GM21737 (cell line): ENCODE results near the gene ZNF831.

Source experiments
- ATAC-seq: cut with Tn5 transposase; IDR thresholded peaks from one replicate; pipeline ENCODE4 v1.9.1; 2021; ENCODE audit warnings: mild to moderate bottlenecking, moderate library complexity; ENCODE audit not compliant: unreplicated experiment

The ZNF831 gene

DNA sequence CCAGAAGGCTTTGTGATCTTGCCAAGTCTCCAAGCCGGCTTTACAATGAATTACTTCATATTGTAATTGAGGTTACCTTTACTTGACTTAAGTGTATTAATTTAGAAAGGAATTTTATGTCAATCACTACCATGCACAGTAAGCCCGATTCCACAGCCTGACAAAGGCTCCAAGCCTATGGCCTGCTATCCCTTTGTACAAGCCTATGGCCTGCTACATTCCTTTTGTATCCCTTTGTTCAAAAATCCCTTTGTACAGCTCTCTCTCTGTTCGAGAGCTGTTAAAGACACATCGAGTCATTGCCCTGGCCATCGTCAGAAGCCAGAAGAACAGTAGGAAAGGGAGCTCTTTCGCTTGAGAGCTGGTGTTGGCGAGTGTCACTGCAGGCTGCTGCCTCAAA, 134.1 kb downstream of the ZNF831 start:
- ATAC-seq, result no peak

DNA sequence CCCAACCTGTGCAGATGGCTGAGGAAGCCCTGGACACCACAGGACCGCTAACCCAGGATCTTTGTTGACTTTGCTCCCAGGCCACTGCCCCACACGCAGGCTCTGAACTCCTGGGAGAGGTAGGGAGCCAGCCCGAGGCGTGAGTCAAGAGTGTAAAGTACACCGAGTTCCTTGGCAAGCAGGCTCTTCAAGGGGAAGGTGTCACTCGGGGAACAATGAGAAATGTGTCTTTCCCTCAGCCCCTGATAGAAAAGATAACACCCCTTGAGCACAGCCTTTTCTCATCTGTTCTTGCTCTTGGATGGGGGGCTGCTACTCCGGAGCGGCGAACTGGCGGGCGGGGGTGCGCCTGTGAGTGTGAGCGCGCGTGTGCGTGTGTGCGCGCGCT, 136.3 kb downstream of the ZNF831 start:
- no peak for ATAC-seq

DNA sequence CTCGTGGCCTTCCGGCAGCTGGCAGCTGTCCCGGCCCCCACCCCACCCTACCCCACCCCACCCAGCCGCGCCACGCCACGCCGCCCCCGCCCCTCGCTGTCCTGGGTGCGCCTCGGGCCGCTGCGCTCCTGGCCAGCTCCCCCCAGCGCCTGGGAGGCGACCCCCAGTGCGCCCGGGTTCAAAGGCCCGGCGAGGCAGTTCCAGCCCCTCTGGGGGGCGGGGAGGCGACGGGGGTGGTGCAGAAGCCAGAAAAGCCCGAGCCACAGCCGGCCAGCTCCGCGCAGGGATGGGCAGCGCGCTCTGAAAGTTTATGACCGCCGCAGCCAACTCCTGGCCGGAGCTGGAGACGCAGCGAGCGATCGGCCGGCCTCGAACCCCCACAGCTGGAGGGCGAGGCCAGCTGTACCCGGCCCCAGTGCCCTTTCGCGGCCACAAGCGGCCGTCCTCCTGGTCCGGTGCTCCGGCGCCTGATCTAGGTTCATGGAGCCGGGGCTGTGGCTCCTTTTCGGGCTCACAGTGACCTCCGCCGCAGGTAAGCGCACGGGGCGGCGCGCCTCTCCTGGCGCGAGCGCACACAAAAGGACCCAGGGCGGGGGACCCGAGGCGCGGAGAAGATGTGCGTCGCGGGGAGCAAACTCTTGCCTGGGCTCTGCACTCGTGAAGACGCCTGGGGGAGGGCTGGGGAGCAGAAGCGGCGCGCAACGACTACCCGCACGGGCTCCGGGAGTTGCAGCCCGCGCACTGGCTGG, 136.9 kb downstream of the ZNF831 start, which contains the start of gene EDN3:
EDN3 (plus strand) TSS at position 279 of the 749 bp plus-strand sequence; CDS start at position 481, 202 bp downstream.
- ATAC-seq, result no peak

DNA sequence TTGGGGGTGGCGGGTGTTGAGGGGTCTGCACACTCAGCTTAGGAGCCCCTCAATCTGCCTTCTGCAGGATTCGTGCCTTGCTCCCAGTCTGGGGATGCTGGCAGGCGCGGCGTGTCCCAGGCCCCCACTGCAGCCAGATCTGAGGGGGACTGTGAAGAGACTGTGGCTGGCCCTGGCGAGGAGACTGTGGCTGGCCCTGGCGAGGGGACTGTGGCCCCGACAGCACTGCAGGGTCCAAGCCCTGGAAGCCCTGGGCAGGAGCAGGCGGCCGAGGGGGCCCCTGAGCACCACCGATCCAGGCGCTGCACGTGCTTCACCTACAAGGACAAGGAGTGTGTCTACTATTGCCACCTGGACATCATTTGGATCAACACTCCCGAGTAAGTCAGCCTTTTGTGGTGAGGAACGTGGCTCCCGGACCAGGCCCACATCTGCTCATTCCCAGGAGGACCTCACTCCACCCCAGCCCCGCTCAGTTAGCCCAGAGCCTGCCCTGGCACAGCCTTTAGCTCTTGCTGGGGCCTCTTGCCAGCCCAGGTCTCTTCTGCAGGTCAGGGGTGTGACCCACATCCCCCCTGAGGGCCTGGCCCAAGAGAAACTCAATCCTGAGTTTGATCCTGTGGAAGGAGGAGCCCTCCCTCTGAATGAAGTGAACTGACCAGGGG, 137.9 kb downstream of the ZNF831 start:
- no peak for ATAC-seq

DNA sequence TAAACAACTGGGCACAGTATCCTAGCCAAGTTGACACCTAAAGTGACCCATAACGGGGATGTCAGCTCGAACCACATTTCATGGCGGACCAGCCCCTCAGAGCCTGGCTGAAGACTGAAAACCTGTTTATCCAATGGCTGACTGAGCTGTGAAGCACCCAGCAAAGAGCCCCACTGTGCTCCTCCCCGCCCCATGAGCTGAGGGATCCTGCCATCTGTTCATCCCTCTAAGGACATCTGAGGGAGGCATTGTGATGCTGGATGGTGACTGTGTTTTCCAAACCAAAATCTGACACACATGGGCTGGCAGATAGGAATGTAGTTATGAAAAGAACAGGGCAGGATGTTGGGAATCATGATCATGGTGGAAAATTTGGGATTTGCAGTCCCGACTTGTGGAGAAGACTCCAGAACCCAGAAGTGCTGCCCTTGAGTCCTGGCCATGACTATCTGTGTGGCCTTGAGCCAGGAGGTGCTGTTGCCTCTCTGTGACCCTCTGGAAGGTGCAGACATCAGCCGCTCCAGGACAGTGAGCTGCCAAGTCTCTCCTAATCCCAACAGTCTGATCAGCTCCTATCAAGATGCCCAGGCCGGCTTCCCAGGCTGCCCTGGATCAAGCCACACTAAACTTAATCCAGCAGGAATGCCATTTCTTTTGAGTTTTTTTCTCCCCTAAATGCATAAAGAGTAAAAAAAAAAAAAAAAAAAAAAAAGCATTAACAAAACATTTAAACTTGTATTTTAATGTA, 142.5 kb downstream of the ZNF831 start:
- ATAC-seq, result no peak

DNA sequence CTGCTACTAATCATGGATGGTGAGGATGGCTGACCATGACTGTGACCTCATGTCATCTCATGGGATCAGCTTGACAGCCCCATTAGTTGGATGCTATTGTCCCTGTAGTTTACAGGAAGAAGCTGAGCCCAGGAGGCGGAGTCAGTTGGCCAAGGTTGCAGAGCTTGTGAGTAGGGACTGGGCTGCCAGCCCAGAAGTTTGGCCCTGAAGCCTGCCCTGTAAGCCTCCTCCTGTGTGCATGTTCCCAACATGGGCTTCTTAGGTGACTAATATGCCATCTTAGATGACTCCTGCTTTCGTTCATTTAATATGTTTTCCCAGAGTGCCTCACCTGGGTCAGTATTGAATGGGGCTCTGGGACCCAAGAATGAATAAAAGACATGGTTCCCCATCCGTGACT, 143.6 kb downstream of the ZNF831 start:
- ATAC-seq, result no peak
